GM10266 (cell line): ENCODE measurements around the gene CSRNP3.

Experiments
- DNase-seq: peaks from one replicate; pipeline ENCODE4 v3.0.0; 2012; ENCODE audit errors: extremely low spot score
- CTCF ChIP-seq: IDR thresholded peaks from 2 replicates; pipeline ENCODE4 v1.5.1; 2012; ENCODE audit warnings: mild to moderate bottlenecking, low read depth; ENCODE audit not compliant: control insufficient read depth, insufficient read depth; ENCODE audit errors: missing control alignments

CSRNP3 gene

DNA sequence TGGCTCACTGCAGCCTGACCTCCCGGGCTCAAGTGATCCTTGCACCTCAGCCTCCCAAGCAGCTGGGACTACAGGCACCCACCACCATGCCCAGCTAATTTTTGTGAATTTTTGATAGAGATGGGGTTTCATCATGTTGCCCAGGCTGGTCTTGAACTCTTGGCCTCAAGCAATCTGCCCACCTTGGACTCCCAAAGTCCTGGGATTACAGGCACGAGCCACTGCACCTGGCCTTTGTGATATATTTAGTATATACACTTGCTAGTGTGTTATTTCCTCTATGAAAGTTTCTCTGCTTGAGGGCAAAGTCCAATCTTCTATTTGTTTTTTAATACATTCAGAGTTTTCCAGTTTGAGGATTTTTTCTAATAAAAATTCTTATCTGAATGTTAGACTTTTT lies 205.3 kb downstream of the CSRNP3 start:
- DNase-seq: no peak
- TF ChIP-seq CTCF: no peak

GRCh38 chr2:165675551-165675968 lies 206.1 kb downstream of the CSRNP3 start:
- no peak for DNase-seq
- no peak for TF ChIP-seq CTCF

DNA sequence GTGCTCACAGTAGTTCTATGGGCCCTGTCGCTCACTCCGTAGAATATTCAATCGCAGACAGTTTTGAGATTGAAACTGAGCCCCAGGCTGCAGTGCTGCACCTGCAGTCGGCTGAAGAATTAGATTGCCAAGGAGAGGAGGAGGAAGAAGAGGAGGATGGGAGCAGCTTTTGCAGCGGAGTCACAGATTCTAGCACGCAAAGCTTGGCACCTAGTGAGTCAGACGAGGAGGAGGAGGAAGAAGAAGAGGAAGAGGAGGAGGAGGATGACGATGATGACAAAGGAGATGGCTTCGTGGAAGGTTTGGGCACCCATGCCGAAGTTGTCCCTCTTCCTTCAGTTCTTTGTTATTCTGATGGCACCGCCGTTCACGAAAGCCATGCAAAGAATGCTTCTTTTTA lies 209.4 kb downstream of the CSRNP3 start:
- TF ChIP-seq CTCF: no peak
- DNase-seq: no peak

DNA sequence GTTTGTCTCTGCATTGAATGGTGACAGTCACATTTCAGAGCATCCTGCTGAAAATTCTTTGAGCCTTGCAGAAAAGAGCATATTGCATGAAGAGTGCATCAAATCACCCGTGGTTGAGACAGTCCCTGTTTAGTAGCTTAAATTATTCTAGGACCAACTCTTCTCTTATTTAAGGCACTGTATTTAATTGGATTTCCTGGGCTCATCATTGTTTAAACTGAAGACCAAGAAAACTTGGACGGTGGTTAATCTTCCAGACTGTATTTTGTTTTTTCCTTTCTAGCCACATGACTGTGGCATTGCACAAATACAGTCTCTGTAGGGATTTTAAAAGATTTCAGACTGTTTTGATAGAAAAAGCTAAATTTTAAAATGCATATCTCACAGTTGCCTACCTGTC lies 210.1 kb downstream of the CSRNP3 start:
- DNase-seq: no peak
- TF ChIP-seq CTCF: no peak

- no peak for TF ChIP-seq CTCF
- DNase-seq: no peak
These were observed 212.3 kb downstream of the CSRNP3 start for GRCh38 chr2:165681841-165682240.

- no peak for DNase-seq
- TF ChIP-seq CTCF: no peak
These were observed 213.0 kb downstream of the CSRNP3 start for GRCh38 chr2:165682546-165682945.

GRCh38 chr2:165686800-165687199 lies 217.3 kb downstream of the CSRNP3 start:
- no peak for TF ChIP-seq CTCF
- DNase-seq: no peak
